ENCODE measurements around the gene PI4KA.
A peak's percentile ranks its signal among the peaks of the same experiment; 100 is the strongest.

Gene PI4KA

GRCh38 chr22:20792221-20792965 is 66.2 kb downstream of the PI4KA start:
- no peak for DNase-seq

- DNase-seq = no peak
Observed at GRCh38 chr22:20788627-20789344, 69.8 kb downstream of the PI4KA start.

DNA sequence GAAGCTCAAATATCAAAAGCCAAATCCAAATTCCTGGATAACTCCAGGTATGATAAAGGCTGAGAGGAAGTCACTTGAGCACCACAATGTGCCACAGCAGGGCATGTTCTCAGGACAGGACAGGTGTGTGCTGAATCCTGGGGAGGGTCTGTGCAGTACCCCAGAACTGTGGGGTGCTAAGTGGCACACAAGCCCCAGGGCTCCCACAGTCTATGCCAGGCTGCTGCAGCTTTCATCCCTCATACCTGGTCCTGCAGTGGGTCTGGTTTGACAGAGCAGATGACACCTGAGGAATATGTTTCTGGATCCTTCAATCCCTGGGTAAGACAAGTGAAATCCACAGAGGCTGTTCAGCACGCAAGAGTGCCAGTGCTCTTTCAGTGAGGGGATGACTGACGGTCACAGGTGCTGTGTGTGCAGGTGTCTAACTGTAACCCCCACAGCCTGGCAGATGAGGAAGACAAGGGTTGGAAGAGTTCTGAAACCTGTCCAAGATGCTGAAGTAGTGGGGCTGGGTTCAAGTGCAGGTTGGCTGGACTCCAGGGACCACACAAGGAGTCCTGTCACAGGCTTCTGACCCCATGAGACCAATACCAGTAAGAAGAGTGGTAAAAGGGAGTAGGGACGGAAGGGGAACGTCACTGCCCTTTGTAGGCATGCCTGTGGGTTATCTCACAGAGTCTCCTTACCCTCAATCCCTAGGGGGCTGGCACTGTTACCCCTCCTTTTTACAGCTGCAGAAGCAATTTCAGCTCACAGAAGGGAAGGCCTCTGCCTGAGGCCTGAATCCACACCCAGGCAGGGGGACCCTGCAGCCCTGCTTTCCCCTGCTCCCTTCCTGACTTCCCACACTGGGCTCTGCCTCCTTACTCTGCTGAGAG is 70.6 kb downstream of the PI4KA start:
- no peak for DNase-seq

DNA sequence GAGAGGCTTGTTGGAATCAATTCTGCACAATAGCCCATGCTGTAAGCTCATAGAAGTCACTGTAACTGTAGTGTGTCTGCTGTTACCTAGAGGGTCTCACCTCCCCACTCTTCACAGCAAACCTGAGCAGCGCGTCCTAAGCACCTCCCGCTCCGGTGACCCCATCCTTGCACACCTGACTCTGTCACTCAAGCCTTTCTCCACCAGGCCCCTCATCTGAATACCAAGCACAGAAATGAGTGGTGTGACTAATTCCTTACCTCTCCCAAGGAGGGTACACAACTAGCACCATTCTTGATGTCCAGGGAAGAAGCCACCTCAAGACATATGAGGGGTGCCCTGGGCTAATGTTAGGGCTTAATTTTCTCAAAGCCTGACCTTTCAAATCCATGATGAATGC is 71.4 kb downstream of the PI4KA start:
- DNase-seq = no peak

- no peak for DNase-seq
Observed at GRCh38 chr22:20786536-20786979, 72.1 kb downstream of the PI4KA start.

GRCh38 chr22:20786048-20786447 is 72.6 kb downstream of the PI4KA start:
- DNase-seq = no peak

GRCh38 chr22:20785415-20785814 is 73.2 kb downstream of the PI4KA start:
- no peak for DNase-seq

GRCh38 chr22:20783844-20784723 is 74.5 kb downstream of the PI4KA start:
- peak; percentile 13 for DNase-seq

GRCh38 chr22:20783300-20783673 is 75.3 kb downstream of the PI4KA start:
- no peak for DNase-seq

- DNase-seq = no peak
Observed at GRCh38 chr22:20782596-20783299, 75.9 kb downstream of the PI4KA start.

- no peak for DNase-seq
Observed at GRCh38 chr22:20782083-20782482, 76.5 kb downstream of the PI4KA start.

DNA sequence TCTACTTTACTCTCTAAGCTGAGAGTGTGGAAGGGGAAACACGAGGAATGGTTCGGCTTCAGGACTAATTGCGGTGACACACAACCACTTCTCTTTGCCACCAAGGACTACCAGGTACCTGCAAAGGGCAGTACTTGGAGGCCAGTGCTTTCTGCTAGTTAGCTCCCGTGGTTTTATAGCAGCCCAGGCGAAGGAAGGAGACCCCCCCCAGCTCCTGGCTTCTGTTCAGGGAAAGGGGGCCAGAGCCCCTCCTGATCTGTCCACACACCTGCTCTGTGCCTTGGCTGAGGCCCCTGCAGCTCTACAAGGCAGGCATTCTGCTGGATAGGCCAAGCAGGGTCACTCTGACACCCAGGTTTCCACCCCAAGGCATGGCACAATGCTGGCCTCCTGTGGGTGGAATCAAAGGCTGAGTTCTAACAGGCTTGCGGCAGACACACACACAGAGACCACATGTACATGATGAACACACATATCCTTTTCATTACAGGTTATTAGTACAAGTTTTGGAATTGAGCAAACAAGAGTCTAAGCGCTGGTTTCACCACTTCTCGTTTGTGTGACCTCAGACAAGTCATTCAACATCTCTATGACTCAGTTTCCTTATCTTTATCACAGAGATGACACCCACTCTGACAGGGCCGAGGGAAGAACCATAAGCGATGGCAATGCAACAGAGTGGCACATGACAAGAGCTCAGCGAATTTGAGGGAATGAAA is 77.2 kb downstream of the PI4KA start:
- DNase-seq = no peak

GRCh38 chr22:20779818-20780158 is 78.8 kb downstream of the PI4KA start:
- DNase-seq = no peak

GRCh38 chr22:20779014-20779817 is 79.4 kb downstream of the PI4KA start:
- DNase-seq = no peak

GRCh38 chr22:20777420-20778177 is 81.0 kb downstream of the PI4KA start:
- DNase-seq = peak; percentile 76

GRCh38 chr22:20776624-20777405 is 81.8 kb downstream of the PI4KA start:
- no peak for DNase-seq

GRCh38 chr22:20775342-20775895 is 83.2 kb downstream of the PI4KA start:
- DNase-seq = no peak

GRCh38 chr22:20774882-20775281 is 83.7 kb downstream of the PI4KA start:
- DNase-seq = no peak
